HG02678 (cell line): ENCODE data around the gene ABHD6.
"Not testable (repeated sequence)": the region's sequence is repeated elsewhere in the genome, so short reads cannot be mapped to it uniquely, and the experiment has no call there.

ENCODE experiments used
- ATAC-seq: cut with Tn5 transposase; IDR thresholded peaks from one replicate; pipeline ENCODE4 v1.9.1; 2021; ENCODE audit warnings: mild to moderate bottlenecking, moderate library complexity; ENCODE audit not compliant: unreplicated experiment

The ABHD6 gene

DNA sequence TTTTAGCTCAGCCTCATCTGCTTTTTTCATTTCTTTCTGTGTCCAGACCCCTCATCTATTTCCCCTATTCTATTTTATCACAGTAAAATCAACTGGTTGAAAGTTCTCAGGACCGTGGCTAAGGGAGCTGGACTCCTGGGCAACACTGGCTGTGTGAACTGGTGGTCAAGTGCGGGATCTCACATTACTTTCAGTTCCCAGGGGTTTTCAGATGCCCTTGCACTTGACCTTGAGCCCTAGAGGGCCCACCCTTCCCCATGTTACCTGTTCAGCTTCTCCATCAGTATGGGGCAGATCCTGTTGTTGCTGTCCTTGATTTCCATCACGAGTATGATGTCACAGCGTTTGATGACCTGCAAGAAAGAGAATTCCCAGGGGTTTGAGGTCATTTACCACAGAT, 29.6 kb upstream of the ABHD6 start:
- ATAC-seq: no peak

DNA sequence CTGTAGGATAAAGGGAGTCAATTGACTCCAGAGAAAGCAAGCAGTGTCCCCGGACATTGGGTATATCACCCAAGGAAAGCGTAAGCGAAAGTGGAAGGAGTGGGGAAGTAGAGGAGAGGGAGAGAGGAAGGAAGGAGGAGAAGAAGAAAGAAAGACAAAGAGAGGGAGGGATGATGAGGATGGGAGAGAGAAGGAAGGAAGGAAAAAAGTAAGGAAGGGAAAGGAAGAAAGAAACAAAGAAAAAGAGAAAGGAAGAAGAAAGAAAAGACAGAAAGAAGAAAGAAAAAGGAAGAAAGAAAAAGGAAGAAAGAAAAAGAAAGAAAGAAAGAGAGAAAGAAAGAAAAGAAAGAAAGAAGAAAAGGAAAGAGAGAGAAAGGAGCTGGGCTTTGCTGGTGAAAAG, 27.7 kb upstream of the ABHD6 start:
- ATAC-seq: no peak

- no peak for ATAC-seq
These were observed 26.7 kb upstream of the ABHD6 start, which contains the start of gene DNASE1L3 for GRCh38 chr3:58210761-58211460. Gene DNASE1L3, minus strand, starts transcription at chr3:58210972. Its CDS starts 66 bp downstream, at chr3:58210906.

GRCh38 chr3:58214484-58215316, 22.9 kb upstream of the ABHD6 start:
- peak; percentile 80 for ATAC-seq

GRCh38 chr3:58215317-58216025, 22.1 kb upstream of the ABHD6 start:
- peak; percentile 9 for ATAC-seq

GRCh38 chr3:58216496-58217195, 20.9 kb upstream of the ABHD6 start:
- no peak for ATAC-seq

GRCh38 chr3:58217209-58217811, 20.3 kb upstream of the ABHD6 start:
- peak; percentile 47 for ATAC-seq

GRCh38 chr3:58218904-58219303, 18.7 kb upstream of the ABHD6 start:
- ATAC-seq: no peak

DNA sequence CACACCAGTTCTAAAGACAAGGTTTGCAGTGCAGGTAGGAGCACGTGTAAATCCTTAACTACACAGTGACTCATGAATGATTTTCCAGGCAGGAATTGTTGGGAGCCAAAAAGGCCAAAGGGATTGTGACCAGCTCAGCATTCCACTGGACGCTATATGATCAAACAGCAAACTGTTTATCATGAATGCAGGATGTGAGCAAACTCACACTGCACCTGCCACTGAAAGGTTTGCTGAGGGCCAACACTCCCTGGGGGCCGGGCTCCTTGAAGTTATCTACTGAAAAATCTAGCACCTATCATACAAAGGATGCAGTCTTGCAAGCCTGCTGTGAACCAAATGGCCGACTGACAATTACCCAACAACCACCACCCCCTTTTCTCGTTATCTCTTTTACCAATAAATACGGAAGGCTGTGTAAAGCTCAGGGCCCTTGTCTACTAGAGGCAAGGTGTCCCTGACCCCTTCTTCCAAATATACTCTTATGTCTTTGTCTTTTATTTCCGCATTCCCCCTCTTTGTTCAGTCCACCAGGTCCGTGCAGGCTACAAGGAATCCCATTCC, 15.3 kb upstream of the ABHD6 start:
- no peak for ATAC-seq

GRCh38 chr3:58223855-58224254, 13.7 kb upstream of the ABHD6 start:
- ATAC-seq: no peak

- ATAC-seq: not testable (repeated sequence)
These were observed 9.7 kb upstream of the ABHD6 start for GRCh38 chr3:58227933-58228332.

DNA sequence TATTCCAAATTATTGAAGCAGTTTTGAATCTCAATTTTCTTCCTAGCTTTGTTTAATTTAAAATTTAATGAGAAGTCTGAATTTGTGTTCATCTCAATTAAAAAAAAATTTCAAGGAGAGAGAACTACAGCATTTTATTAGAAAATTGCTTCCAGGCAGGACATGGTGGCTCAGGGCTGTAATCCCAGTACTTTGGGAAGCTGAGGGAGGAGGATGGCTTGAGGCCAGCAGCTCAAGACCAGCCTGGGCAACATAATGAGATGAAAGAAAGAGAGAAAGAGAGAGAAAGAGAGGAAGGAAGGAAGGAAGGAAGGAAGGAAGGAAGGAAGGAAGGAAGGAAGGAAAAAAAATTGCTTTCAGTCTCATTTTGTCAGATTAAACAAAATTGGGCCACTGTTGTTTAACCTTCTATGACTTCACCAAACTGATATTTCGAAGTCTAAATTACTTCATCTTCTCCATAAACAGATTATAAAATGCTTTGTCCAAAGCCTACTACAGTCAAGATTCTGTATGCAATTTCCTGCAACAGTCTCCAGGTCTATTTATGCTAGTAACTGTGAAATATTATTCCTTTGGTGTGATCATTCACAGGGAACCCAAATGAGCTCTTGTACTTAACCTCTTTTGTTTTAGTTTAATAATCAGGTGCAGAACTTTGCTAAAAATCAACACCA, 6.6 kb upstream of the ABHD6 start:
- ATAC-seq: no peak

DNA sequence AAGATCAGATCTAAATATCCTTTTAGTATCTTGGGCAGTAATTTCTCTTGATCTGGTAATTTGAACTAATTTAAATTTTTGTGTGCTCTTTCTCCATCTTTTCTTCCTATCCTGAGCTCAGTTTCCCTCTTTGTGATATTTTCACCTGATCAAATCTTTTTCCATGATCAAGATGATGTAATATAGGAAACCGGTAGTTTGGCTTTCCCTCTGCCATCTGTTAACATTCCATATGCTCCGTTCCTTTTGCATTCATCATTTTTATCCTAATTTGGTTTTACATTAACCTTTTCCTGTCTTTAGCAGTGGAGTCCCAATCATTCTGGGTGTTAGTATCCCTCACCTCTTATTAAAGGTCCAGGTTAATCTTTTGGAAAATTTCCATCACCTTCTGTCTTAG, 5.9 kb upstream of the ABHD6 start:
- no peak for ATAC-seq

DNA sequence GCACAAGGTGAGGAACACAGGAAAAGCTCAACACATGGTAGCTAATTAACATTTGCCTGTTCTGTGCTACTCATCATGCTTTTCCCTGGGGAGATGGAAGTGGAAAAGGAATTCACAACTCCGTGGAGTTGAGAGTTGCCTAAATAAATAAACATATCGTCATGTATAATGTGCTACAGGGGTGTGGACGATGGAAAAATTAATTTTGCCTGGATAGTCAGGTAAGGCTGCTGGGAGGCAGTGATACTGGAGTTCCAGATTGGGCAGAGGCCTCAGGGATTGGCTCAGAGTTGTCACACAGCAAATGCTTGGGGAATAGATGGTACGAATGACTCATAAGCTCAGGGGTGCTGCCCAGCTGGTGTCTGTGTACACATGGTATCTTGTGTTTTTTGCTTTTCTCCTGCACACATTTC, 3.1 kb upstream of the ABHD6 start:
- no peak for ATAC-seq

- ATAC-seq: no peak
These were observed 1.6 kb upstream of the ABHD6 start for GRCh38 chr3:58235970-58236369.

DNA sequence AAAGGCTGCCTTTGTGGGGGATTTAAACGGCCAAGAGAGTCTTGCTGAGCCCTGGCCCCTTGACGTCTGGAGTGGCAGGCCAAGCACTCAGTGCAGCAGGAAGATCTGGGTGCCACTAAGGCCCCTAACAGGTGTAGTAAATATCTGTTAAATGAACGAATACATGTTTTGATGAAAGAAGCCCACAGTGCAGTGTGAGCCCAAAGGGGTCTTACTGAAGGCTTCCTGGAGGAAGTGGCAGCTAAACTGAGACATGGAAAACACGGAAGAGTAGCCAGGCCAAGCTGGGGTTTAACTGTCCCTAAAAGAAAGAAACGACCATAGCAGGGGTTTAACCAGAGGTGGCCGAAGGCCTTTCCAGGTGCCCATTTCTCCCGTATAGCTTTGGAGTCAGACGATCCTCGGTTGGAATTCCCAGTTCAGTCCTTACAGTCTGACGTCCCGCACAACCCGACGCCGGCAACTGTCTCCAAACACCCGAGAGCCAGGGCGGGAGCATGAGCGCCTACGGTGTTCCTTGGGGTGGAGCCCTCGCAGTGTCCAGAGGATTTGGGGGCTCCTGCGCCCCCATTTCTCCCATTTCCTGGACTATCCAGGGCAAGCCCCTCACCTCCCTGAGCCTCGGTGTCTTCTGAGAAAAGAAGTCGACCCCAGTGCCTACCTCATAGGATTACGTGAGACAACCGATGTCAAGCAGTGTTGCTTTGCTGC, 910 bp upstream of the ABHD6 start:
- no peak for ATAC-seq

DNA sequence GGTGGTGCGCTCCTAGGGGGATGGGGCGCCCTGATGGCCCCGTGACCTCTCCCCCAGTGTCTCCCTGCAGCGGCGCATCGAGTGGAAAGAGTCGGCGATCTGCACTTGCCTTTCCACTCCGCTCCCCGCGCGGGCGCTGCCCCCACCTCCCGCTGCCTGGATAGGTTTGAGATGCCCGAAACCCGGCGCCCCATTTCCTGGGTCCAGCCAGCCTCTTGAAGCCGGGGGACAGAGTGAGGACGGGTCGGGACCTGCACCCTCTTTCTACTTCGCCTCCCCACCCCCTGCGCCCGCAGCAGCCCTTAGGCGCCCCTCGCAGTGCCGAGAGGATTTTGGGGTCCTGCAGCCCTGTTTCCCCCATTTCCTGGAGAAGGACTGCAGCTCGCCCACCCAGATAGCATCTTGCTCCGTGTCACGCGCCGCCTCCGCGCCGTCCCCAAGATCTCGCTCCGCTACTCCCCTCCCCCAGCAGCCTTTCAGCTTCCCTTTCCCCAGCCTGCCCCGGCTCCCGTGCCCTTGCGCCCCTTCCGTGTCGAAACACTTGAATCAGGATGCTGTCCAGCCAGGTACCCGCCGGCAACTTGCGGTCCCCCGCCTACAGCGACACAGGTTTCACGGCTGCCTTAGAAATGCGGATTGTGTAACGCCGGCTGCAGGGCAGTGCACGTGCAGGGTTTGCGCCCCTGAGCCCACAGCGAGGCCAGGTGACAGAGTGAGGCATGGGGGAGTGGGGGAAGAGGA, 519 bp downstream of the ABHD6 start:
- ATAC-seq: peak; percentile 34

- ATAC-seq: no peak
These were observed 1.2 kb downstream of the ABHD6 start for GRCh38 chr3:58238830-58239229.
